Hepatocyte (in vitro differentiated cells): ENCODE measurements around the gene ZNF787.

ENCODE experiments used
- EZH2 ChIP-seq: fragments of 200-600 bp; sonication (generic); IDR thresholded peaks from 2 replicates; pipeline ENCODE4 v1.6.1; 2016; ENCODE audit warnings: antibody characterized with exemption, mild to moderate bottlenecking, borderline replicate concordance
- EZH2phosphoT487 ChIP-seq: fragments of 200-600 bp; sonication (generic); IDR thresholded peaks from one replicate; pipeline ENCODE4 v1.6.1; 2018; ENCODE audit warnings: antibody characterized with exemption, mild to moderate bottlenecking, low read depth, moderate library complexity; ENCODE audit not compliant: unreplicated experiment, severe bottlenecking
- TF ChIP-seq, protein P1 (sequence below): fragments of 200-600 bp; sonication (generic); IDR thresholded peaks from 2 replicates; pipeline ENCODE4 v1.5.1; 2016; ENCODE audit warnings: antibody characterized with exemption, mild to moderate bottlenecking; ENCODE audit not compliant: poor library complexity

GRCh38 chr19:56087647-56088496, 33.2 kb downstream of the ZNF787 start:
- TF ChIP-seq EZH2 (no peak), EZH2phosphoT487 (no peak)
- TF ChIP-seq, protein P1, sequence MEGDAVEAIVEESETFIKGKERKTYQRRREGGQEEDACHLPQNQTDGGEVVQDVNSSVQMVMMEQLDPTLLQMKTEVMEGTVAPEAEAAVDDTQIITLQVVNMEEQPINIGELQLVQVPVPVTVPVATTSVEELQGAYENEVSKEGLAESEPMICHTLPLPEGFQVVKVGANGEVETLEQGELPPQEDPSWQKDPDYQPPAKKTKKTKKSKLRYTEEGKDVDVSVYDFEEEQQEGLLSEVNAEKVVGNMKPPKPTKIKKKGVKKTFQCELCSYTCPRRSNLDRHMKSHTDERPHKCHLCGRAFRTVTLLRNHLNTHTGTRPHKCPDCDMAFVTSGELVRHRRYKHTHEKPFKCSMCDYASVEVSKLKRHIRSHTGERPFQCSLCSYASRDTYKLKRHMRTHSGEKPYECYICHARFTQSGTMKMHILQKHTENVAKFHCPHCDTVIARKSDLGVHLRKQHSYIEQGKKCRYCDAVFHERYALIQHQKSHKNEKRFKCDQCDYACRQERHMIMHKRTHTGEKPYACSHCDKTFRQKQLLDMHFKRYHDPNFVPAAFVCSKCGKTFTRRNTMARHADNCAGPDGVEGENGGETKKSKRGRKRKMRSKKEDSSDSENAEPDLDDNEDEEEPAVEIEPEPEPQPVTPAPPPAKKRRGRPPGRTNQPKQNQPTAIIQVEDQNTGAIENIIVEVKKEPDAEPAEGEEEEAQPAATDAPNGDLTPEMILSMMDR, result no peak
